Tibial nerve (tissue), 4 donors: ENCODE data around the gene PRG2. TPM values are rescaled to one million over a fixed set of nuclear protein-coding genes. Genes with fewer than 3 reads are reported as not detected.

Experiments
- DNase-seq, 2 donors: peaks; one replicate each; pipeline ENCODE4 v3.0.0-alpha.2; 2019; ENCODE audit warnings: low spot score in 2 of 2
- H3K27ac ChIP-seq, 4 donors: fragments of 200-600 bp; sonication (generic) in 3 of 4; one replicate each; pipeline ENCODE4 v1.5.1; 2017 to 2019; ENCODE audit warnings: mild to moderate bottlenecking in 1 of 4
- H3K27me3 ChIP-seq, 2 donors: fragments of 200-600 bp; sonication (generic) in 1 of 2; one replicate each; pipeline versions ENCODE4 v1.5.1 to v1.6.0; 2017 to 2019
- H3K36me3 ChIP-seq, 3 donors: fragments of 200-600 bp; sonication (generic); one replicate each; pipeline ENCODE4 v1.5.1; 2018 to 2019
- H3K4me1 ChIP-seq, 4 donors: fragments of 200-600 bp; sonication (generic) in 3 of 4; one replicate each; pipeline ENCODE4 v1.5.1; 2017 to 2019
- H3K4me3 ChIP-seq, 4 donors: fragments of 200-600 bp; sonication (generic) in 3 of 4; one replicate each; pipeline ENCODE4 v1.5.1; 2017 to 2019; ENCODE audit warnings: mild to moderate bottlenecking in 1 of 4, moderate library complexity in 1 of 4
- H3K9me3 ChIP-seq, 4 donors: fragments of 200-600 bp; sonication (generic) in 3 of 4; one replicate each; pipeline ENCODE4 v1.5.1; 2017 to 2019
- EP300 ChIP-seq, 2 donors: sonication (generic); formaldehyde crosslinking; IDR thresholded peaks; one replicate each; pipeline ENCODE4 v1.6.1; 2017; ENCODE audit warnings: antibody characterized with exemption in 2 of 2, mild to moderate bottlenecking in 1 of 2
- POLR2A ChIP-seq, 2 donors: fragments of 450-650 bp; IDR thresholded peaks; one replicate each; pipeline ENCODE4 v1.6.1; 2017; ENCODE audit warnings: antibody characterized with exemption in 2 of 2, mild to moderate bottlenecking in 2 of 2, moderate library complexity in 2 of 2
- WGBS, 2 donors: methylation state at CpG; one replicate each; pipeline ENCODE4 v1.1.5; 2018; 5-methylcytosine and 5-hydroxymethylcytosine counted together
- total RNA-seq, 4 donors: library from RNA; depleted of rRNA; stranded (reverse); fragments of >200 nt; gene quantifications; one replicate each; pipeline ENCODE4 v1.1.0, GENCODE V29; 2016
- TF ChIP-seq, protein P1 (sequence below), 5 experiments: fragments of 200-600 bp in 3 of 5; fragments of 450-650 bp in 2 of 5; sonication (generic) in 3 of 5; IDR thresholded peaks; one replicate each; pipeline ENCODE4 v1.5.1; 2016 to 2019; ENCODE audit warnings: antibody characterized with exemption in 5 of 5, mild to moderate bottlenecking in 3 of 5, moderate library complexity in 2 of 5

PRG2 gene
- total RNA-seq, 4 donors from 2014 or later, result 0.39 TPM; not detected in 3

DNA sequence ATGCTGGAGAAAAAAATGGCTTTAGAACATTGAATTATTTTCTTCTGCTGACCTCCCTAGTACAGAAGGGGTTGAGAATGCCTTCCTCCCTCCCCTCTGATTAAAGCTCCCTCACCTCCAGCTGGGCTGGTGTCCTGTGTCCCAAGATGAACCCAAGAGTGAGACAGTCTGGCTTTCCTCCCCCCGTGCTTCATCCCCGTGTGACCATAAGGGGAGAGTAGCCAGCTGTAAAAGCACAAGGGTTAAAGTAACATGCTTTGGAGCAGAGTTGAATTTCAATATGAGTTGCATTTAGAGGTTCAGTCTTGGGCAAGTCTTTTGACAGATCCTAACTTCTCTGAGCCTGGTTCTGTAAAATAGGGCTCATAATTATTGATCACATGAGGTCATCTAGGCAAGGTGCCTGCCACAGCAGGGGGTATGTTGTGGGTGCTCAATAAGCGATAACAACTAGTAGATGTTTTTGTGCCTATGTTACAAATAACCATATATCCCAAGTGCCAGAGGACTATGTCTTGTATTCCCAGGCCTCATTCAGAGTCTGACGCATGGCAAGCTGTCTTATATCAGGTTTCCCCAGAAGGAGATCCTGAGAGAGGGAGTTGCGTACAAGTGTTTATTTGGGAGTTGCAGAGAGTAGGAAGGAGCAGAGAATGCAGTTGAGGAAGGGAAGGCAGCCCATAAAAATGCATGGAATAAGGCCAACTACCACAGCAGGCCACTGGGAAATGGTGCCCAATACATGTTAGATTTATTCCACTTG is 4.1 kb downstream of the PRG2 start:
- no peaks in the 10 kb centered on the region for H3K36me3 ChIP-seq
- H3K9me3 ChIP-seq, result no peaks in the 10 kb centered on the region
- H3K4me1 ChIP-seq, result no peaks in the 10 kb centered on the region
- TF ChIP-seq, protein P1, sequence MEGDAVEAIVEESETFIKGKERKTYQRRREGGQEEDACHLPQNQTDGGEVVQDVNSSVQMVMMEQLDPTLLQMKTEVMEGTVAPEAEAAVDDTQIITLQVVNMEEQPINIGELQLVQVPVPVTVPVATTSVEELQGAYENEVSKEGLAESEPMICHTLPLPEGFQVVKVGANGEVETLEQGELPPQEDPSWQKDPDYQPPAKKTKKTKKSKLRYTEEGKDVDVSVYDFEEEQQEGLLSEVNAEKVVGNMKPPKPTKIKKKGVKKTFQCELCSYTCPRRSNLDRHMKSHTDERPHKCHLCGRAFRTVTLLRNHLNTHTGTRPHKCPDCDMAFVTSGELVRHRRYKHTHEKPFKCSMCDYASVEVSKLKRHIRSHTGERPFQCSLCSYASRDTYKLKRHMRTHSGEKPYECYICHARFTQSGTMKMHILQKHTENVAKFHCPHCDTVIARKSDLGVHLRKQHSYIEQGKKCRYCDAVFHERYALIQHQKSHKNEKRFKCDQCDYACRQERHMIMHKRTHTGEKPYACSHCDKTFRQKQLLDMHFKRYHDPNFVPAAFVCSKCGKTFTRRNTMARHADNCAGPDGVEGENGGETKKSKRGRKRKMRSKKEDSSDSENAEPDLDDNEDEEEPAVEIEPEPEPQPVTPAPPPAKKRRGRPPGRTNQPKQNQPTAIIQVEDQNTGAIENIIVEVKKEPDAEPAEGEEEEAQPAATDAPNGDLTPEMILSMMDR (IDR thresholded peaks at IDR 0.05), result no peak
- TF ChIP-seq POLR2A (IDR thresholded peaks at IDR 0.05) (no peak), EP300 (IDR thresholded peaks at IDR 0.05) (no peak)
- DNase-seq, result no peak
- no peak overlapping the region for H3K4me3 ChIP-seq
- no peaks in the 10 kb centered on the region for H3K27me3 ChIP-seq
- 59 to 73% methylated on average over 5 of the region's 5 CpGs for WGBS, 2 donors
- no peak overlapping the region for H3K27ac ChIP-seq

DNA sequence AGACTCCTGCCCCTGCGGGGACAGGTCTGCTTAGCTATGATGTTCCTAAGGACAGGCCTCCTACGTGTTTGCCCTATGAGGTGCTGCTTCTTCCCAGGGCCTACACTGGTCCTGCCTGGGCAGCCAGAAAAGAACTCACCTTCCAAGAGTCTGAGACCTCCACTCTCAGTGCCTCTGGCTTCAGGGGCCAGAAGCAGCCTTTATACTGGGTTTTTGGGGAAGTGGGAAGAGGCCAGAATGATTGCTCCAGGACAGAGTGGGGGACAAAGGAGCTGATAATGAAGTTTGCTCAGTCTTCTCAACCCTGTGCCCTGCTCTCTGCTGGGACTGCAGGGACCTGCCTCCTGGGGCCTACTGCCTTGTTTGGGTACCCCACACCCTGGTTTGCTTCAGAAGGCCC is 9.5 kb downstream of the PRG2 start, which contains the start of gene PRG3:
Gene PRG3 (minus strand): TSS at position 176 of the 400 bp plus-strand sequence. CDS start 442 bp downstream, outside the sequence.
- DNase-seq, result no peak
- Histone ChIP-seq H3K27ac (no peak within 1 kb of the TSS), H3K9me3 (no peaks in the 10 kb centered on the region), H3K4me3 (no peak within 1 kb of the TSS), H3K36me3 (no peaks in the 10 kb centered on the region), H3K4me1 (no peaks in the 10 kb centered on the region), H3K27me3 (no peaks in the 10 kb centered on the region)
- WGBS, 2 donors, result 62 to 66% methylated on average over 2 of the region's 2 CpGs
- no peak for TF ChIP-seq EP300 (IDR thresholded peaks at IDR 0.05)
- no peak for TF ChIP-seq POLR2A (IDR thresholded peaks at IDR 0.05)
- TF ChIP-seq, protein P1 (IDR thresholded peaks at IDR 0.05), result no peak

DNA sequence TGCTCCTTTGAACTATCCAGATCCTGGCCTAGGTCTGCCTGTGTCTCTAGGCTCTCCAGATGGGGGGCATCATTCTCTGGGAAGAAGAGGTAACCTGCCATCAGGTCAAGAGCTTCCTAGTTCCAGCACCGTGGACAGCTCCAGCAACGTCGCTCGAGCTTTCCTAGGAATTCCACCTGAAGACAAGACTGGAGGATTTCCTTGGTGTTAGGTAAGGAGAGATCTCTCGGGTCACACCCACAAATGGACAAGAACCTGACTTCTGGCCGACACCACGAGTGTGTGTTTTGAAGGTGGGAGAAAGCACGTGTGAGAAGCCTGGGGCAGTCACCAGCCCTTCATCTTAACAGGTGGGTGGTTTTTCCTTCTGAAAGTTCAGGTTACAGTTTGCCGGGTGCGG is 10.7 kb downstream of the PRG2 start:
- H3K27ac ChIP-seq, result no peak overlapping the region
- H3K9me3 ChIP-seq, result no peaks in the 10 kb centered on the region
- no peak overlapping the region for H3K4me3 ChIP-seq
- no peak for DNase-seq
- 27 to 41% methylated on average over 9 to 10 of the region's 10 CpGs for WGBS, 2 donors
- no peaks in the 10 kb centered on the region for H3K27me3 ChIP-seq
- TF ChIP-seq EP300 (IDR thresholded peaks at IDR 0.05) (no peak), POLR2A (IDR thresholded peaks at IDR 0.05) (no peak)
- TF ChIP-seq, protein P1 (IDR thresholded peaks at IDR 0.05), result no peak
- H3K36me3 ChIP-seq, result no peaks in the 10 kb centered on the region
- H3K4me1 ChIP-seq, result no peaks in the 10 kb centered on the region

DNA sequence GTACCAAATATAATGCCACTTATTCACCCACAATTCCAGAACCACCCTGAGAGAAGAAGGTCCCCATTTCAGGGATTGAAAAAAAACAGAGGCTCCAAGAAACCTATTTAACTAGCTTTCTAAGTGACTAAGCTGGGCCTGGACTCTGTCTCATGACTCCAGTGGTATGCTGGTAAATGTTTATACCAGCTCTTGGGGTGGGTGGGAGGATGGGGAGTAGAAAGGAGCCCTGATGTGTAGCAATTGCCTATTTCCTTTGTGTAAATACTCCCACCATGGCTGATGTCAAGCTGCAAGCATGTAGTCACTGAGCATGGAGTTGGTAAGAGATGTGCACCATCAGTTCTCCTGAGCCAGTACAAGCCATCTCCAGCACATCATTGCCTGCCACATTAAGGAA is 12.3 kb downstream of the PRG2 start:
- H3K27ac ChIP-seq, result no peak overlapping the region
- H3K9me3 ChIP-seq, result peaks cover 0 to 3% (median 0%) of the 10 kb centered on the region in 4 donors
- DNase-seq, result no peak
- no peak overlapping the region for H3K4me3 ChIP-seq
- TF ChIP-seq POLR2A (IDR thresholded peaks at IDR 0.05), result no peak
- TF ChIP-seq, protein P1 (IDR thresholded peaks at IDR 0.05), result no peak
- no peaks in the 10 kb centered on the region for H3K27me3 ChIP-seq
- H3K36me3 ChIP-seq, result no peaks in the 10 kb centered on the region
- H3K4me1 ChIP-seq, result no peaks in the 10 kb centered on the region

DNA sequence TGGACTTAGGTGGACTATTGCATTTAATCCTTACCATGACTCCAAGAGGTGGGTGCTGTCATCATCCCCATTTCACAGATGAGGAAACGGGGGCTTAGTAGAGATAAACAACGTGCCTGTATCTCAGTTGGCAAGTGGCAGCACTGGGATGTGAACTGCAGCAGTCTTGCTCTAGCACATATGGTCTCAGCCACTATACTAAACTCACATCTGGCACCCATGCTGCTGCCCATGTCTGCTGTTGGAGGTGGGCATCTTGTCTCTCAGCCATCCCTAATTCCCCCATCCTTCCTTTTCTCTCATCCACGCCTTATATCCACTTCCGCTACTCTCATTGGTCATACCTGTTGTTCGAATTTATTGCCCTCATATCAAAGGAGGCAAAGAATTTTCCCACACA is 13.3 kb downstream of the PRG2 start:
- Histone ChIP-seq H3K4me1 (no peaks in the 10 kb centered on the region), H3K27me3 (no peaks in the 10 kb centered on the region), H3K36me3 (no peaks in the 10 kb centered on the region), H3K4me3 (no peak overlapping the region), H3K27ac (no peak overlapping the region), H3K9me3 (peaks cover 0 to 3% (median 0%) of the 10 kb centered on the region in 4 donors)
- WGBS, 2 donors, result 55 to 63% methylated on average over 5 of the region's 5 CpGs
- no peak for TF ChIP-seq POLR2A (IDR thresholded peaks at IDR 0.05)
- TF ChIP-seq, protein P1 (IDR thresholded peaks at IDR 0.05), result no peak
- no peak for TF ChIP-seq EP300 (IDR thresholded peaks at IDR 0.05)
- DNase-seq, result no peak
